IPS-18c (cell line): ENCODE data around the gene GNAT1.
"Not testable (repeated sequence)": the region's sequence is repeated elsewhere in the genome, so short reads cannot be mapped to it uniquely, and the experiment has no call there.

ENCODE experiments used
- H3K4me3 ChIP-seq: 2 replicates; pipeline ENCODE4 v1.7.0; 2013; ENCODE audit warnings: low read depth, mild to moderate bottlenecking, low read length, moderate library complexity; ENCODE audit not compliant: insufficient read depth
- H3K9me3 ChIP-seq: one replicate; pipeline ENCODE4 v1.6.1; 2013; ENCODE audit warnings: mild to moderate bottlenecking, low read length, moderate library complexity; ENCODE audit not compliant: control insufficient read depth, insufficient read depth

GNAT1 gene

DNA sequence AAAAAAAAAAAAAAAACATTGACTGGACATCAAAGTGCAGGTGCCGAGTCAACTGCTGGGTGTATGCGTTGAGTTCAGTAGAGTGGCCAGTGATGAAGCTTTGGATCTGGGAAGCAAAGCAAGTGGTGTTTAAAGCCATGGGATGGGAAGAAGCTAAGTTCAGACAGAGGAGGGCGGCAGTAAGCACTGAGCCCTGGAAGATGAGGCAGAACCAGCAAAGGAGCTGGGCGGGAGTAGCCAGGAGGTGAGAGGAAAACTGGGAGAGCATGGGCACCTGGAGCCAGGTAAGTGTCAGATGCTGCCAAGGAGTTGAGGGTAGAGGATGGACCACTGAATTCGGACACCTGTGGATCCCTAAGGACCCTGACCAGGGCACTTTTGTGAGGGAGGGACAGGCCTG is 33.2 kb downstream of the GNAT1 start:
- Histone ChIP-seq H3K4me3 (no peak overlapping the region), H3K9me3 (no peaks in the 10 kb centered on the region)

- H3K9me3 ChIP-seq, result no peaks in the 10 kb centered on the region
- peak overlapping the region; percentile 50 for H3K4me3 ChIP-seq
These were observed 35.5 kb downstream of the GNAT1 start for GRCh38 chr3:50226888-50227389.

GRCh38 chr3:50227390-50228183 is 36.2 kb downstream of the GNAT1 start:
- peak overlapping the region; percentile 89 for H3K4me3 ChIP-seq

DNA sequence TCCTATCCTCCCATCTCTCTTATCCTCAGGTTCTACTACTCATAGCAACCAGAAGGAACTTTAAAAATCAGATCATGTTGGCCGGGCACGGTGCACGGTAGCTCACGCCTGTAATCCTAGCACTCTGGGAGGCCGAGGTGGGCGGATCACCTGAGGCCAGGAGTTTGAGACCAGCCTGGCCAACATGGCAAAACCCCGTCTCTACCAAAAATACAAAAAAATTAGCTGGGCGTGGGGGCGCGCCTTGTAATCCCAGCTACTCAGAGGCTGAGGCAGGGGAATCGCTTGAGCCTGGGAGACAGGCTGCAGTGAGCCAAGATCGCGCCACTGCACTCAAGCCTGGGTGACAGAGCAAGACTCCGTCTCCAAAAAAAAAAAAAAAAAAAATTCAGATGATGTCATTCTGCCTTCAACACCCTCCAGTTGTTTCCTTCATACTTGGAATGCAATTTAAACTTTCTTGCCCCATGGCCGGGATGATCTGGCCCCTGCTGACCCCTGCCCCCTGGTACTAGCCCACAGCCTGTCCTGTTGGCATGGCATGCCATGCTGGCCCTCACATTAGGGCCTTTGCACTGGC is 36.9 kb downstream of the GNAT1 start:
- peak overlapping the region; percentile 89 for H3K4me3 ChIP-seq
- not testable (repeated sequence) for H3K9me3 ChIP-seq

More at GRCh38 chr3:50227390-50228183, 36.2 kb downstream of the GNAT1 start:
- no peaks in the 10 kb centered on the region for H3K9me3 ChIP-seq

DNA sequence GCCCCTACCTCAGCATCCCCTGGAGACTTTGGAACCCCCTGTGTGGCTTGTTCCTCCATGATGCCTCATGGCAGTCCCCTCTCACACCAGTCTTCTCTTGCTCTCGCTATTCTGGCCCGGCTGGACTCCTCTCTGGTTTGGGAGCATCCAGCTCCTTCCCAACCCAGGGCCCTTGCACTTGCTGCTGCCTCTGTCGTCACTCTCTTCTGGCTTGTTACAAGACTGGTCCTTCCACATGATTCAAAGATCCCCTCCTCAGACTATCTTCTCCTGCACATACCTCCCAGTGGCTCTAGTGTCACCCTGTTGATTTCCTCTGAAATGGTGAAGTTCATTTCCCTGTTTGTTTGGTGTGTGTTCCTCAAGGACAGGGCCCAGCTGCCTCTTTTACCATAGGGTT is 38.1 kb downstream of the GNAT1 start:
- H3K4me3 ChIP-seq, result no peak overlapping the region

DNA sequence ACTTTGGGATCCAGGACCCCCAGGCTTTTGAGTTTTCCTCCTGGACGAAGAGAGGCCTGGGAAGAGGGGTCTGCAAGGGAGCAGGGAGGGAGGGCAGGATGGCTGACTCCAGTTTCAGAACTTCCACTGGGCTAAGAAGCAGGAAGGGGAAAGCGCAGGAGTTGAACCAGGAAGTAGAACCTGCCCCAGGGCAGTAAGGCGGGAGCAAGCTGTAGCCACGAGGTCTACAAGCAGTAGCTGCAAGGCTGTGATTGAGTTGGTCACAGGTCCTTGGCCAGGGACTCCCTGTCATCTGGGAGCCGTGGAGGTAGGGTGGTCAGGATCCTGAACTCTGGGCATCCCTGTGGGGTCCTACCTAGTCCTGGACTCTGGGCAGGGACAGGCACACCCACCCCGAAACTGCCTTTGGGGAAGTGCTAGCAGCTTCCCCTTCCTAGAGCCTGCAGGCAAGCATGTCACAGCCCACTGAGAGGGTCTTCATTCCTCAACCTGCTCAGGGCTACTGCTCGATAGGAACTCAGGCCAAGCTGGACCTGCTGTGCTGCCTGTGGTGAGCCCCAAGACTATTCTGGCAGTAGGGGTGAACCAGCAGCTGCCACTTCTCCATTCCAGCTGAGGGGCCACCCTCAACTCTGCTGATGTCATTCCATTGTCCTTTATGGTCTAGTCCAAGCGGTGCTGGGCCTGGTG is 38.8 kb downstream of the GNAT1 start:
- Histone ChIP-seq H3K9me3 (no peaks in the 10 kb centered on the region), H3K4me3 (no peak overlapping the region)

More for the DNA sequence above, 38.1 kb downstream of the GNAT1 start:
- H3K9me3 ChIP-seq, result no peaks in the 10 kb centered on the region

- Histone ChIP-seq H3K4me3 (no peak overlapping the region), H3K9me3 (no peaks in the 10 kb centered on the region)
These were observed 39.4 kb downstream of the GNAT1 start for GRCh38 chr3:50230794-50231125.

DNA sequence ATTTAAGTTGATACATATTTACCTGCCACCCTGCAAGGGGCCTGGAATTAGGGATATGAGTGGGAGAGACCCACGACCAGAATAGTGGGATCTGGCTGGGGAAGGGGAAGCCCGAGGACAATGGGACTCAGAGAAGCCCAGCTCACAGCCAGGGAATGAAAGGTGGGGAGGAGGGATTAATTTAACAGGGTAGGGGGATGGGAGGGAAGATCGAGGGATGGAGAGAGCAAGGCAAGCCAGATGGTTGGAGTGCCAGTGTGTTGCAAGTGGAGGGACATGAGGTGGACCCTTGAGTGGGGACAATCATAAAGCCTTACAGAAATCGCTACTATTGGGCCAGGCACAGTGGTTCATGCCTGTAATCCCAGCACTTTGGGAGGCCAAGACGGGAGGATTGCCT is 40.2 kb downstream of the GNAT1 start:
- H3K4me3 ChIP-seq, result no peak overlapping the region
- no peaks in the 10 kb centered on the region for H3K9me3 ChIP-seq

DNA sequence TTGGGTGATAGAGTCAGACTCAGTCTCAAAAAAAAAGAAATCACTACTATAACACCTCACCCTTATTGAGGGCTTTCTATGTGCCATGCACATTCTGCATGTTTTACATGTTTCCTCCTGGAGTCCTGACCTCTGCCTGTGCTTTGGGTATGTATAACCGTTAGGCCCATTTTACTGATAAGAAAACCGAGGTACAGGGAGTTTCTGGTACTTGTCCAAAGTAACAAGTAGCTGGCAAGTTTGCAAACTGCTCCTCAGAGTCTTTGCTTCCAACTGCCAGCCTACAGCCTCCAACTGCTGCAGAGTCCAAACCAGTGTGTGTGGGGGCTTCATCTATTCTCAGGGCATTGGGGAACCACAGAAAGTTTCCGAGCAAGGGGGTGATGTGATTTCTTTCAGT is 40.9 kb downstream of the GNAT1 start:
- no peak overlapping the region for H3K4me3 ChIP-seq
- no peaks in the 10 kb centered on the region for H3K9me3 ChIP-seq

- Histone ChIP-seq H3K9me3 (no peaks in the 10 kb centered on the region), H3K4me3 (no peak overlapping the region)
These were observed 41.8 kb downstream of the GNAT1 start for GRCh38 chr3:50233176-50233575.

- Histone ChIP-seq H3K4me3 (peak within 1 kb of the TSS; percentile 88), H3K9me3 (no peaks in the 10 kb centered on the region)
These were observed 44.5 kb downstream of the GNAT1 start, which contains the start of gene GNAI2 for GRCh38 chr3:50235716-50236483. TSS of gene GNAI2 (plus strand) at chr3:50236204. CDS start at chr3:50236336, 132 bp downstream.

DNA sequence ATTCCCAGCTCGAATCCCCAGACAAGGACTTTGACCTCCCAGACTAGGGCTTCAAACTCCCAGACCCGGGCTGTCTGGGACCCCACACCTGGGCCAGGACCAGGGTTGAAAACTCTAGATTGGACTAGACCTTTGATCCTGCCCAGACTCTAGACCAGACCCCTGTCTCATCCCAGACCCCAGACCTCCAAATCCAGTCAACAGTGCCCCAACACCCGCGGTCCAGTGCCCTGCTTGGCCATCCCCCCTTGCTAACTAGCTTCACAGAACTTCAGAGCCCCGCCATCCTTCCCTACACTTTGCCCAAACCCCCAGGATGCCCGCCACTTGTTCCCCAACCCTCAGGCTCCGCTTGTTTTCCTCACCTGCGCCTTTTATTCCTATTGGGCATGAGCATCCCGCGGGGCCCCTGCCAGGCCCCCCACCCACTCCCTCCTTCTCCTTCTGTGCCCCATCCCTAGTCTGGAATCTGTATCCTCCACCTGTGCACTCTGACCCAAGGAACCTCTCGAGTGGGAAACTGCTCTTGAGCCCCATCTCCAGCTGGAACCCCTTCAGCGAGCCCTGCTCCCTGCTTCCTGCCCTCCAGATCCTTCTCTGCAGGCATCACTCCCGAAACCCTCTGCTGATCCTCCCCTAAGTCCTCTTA is 45.2 kb downstream of the GNAT1 start:
- Histone ChIP-seq H3K4me3 (peak overlapping the region; percentile 88), H3K9me3 (no peaks in the 10 kb centered on the region)

DNA sequence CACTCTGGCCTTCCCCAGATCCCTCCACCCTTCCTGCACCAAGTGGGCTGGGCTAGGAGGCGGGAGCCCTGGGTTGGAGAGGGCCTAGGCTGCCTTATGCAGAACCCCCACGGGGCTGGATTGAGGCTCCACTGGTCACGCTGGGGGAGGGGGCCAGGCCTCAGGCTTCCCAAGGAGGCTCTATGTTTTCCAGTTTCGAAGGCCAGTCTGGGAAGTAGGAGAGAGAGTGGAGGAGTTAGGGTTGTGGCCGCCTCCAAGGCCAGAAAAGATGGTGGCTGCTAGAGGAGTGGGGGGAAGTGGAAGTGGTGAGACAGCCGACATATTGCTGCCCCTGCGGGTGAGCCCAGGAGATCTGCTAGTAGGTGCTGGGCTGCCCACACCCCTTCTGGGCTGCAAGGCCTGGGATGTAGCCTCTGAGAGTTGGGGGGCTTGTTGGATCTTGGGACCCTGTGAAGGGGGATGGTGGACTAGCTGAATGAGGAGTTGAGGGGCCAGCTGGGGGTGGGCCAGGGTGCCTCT is 45.8 kb downstream of the GNAT1 start:
- Histone ChIP-seq H3K9me3 (no peaks in the 10 kb centered on the region), H3K4me3 (peak overlapping the region; percentile 88)

- peak overlapping the region; percentile 88 for H3K4me3 ChIP-seq
- H3K9me3 ChIP-seq, result no peaks in the 10 kb centered on the region
These were observed 46.5 kb downstream of the GNAT1 start for GRCh38 chr3:50237754-50238548.

- H3K9me3 ChIP-seq, result no peaks in the 10 kb centered on the region
- H3K4me3 ChIP-seq, result peak overlapping the region; percentile 88
These were observed 47.2 kb downstream of the GNAT1 start for GRCh38 chr3:50238549-50239026.

DNA sequence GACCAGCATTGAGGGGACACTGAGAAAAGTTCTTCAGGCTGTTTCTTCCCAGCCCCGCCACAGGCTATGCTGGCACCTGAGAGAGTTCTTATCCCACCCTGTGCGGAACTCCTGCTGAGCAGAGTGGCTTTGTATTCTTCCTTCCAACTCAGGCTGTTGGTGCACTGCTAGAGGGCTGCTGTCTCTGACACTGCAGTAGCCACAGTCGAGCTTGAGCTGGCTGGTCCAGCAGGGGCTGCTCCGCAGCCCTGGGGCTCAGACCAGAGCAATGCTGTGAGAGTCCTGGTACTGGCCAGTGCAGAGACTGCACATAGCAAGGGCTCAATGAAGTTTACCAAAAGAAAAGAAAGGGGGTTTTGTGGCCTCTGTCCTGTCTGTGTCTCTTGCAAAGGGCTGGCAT is 48.2 kb downstream of the GNAT1 start:
- Histone ChIP-seq H3K4me3 (0 out of 2 replicates have a peak overlapping the region, but pooled peaks have one; percentile 15), H3K9me3 (no peaks in the 10 kb centered on the region)
